ENCODE data around the gene FOXO3.
A peak's percentile ranks its signal among the peaks of the same experiment; 100 is the strongest.
"Not testable (repeated sequence)": the region's sequence is repeated elsewhere in the genome, so short reads cannot be mapped to it uniquely, and the experiment has no call there.

FOXO3 gene

DNA sequence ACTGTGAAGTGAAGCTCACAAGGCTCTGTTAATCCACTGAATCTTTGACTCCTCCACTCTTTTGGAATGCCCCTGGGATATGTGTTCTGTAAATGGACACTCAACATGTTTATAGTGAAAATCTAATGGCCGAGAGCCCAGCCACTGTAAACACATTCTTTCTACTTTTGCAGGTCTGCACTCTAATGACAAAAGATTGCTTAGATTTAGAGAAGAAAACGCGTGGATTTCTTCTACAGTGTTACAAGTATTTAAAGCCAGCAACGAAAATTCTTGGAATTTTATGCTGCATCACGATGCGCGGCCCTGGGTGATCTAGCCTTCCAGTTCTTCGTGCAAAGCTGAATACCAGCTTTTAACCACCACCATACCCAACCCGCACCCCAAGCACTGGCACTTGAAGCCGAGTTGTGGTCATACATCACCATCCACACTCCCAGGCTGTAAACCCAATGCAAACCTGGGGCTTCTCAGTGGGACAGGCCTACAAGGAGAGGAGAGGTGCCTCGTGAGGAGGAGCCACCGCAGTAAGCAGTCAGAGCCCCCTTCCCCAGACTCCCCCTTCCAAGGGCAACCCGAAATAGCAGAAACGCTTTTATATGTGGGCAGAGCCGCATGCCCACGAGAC lies 3.7 kb upstream of the FOXO3 start:
- TF ChIP-seq, protein P1, sequence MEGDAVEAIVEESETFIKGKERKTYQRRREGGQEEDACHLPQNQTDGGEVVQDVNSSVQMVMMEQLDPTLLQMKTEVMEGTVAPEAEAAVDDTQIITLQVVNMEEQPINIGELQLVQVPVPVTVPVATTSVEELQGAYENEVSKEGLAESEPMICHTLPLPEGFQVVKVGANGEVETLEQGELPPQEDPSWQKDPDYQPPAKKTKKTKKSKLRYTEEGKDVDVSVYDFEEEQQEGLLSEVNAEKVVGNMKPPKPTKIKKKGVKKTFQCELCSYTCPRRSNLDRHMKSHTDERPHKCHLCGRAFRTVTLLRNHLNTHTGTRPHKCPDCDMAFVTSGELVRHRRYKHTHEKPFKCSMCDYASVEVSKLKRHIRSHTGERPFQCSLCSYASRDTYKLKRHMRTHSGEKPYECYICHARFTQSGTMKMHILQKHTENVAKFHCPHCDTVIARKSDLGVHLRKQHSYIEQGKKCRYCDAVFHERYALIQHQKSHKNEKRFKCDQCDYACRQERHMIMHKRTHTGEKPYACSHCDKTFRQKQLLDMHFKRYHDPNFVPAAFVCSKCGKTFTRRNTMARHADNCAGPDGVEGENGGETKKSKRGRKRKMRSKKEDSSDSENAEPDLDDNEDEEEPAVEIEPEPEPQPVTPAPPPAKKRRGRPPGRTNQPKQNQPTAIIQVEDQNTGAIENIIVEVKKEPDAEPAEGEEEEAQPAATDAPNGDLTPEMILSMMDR (IDR thresholded peaks at IDR 0.05; ENCODE audit: insufficient read depth, low read depth, low read length, missing control alignments): no peak
- DNase-seq (ENCODE audit: low read depth): no peak
- peak overlapping the region; percentile 70 for H3K4me3 ChIP-seq (ENCODE audit: low read length)

DNA sequence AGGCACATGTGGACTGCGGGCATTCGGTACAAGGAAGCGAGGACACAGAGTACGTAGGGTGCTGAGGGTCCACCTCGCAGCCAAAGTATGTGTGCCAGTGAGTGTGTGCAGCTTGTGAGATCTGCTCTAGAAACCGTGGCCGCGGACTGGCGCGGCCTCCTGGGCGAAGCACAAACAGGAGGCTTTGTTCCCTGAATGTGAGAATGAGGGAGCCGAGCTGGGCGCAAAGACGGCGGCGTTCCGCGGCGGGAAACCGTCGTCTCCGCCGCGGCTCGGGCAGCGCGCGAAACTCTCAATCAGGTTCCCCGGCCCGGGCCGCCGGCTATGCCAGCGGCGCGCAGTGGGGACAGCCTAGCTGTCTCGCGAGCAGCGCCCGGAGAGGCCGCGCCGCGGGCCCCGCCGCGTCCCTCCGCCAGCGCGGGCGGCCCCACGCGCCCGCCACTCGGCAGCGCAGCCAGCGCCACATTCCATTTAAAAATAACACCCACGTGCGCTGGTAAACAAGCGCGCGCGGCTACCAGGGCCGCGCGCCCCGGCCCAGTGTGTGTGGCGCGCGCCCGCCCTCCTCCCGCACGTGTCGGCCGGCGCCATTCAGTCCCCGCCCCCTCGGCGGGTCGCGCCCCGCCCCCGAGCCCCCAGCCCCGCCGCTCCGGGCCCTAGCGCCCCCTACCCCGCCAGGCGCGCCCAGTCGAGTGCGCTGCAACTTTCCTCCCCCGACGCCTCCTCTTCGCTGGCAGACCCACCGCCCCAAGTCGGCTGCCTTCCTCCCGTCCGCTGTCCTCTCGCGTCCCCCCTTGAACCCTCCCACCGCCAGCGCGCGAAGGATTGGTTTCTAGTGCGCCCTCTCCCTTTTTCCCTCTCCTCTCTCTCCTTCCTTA lies 3.0 kb upstream of the FOXO3 start:
- H3K4me3 ChIP-seq (ENCODE audit: low read length): peak overlapping the region; percentile 70
- TF ChIP-seq, protein P1 (IDR thresholded peaks at IDR 0.05; ENCODE audit: insufficient read depth, low read depth, low read length, missing control alignments): no peak
- peak; percentile 76 for DNase-seq (ENCODE audit: low read depth)

DNA sequence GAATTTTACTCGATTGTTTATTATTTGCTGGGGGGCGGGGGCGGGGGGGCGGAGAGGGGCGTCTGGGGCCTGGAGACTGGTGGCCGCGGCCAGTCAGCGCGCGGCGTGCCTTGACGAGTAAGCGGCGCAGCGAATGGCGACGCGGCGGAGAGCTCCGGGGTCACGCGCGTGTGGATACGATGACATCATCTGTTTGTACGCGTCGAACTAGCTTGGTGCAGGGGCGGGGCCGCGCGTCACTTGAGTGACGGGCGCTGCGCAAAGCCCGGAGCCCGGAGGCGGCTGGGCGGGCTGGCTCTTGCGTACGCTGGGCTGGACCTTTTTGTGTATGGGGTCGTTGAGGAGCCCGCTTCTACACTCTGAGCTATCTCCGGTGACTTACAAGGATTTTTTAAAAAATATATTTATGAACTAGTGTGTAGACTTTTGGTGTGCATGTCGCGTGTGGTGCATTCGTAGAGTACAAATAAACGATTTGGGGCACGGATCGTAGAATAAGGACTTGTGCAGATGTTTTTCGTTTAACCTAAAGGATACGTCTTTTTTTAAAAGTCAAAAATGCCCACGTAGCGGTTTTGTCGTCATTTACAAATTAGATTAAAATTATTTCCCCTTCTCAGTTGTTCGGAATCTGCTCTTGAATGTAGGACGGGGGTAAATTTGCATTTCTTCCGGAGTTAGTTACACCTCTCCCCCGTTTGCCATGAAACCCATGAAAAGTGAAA lies 2.2 kb upstream of the FOXO3 start:
- TF ChIP-seq, protein P1 (IDR thresholded peaks at IDR 0.05; ENCODE audit: insufficient read depth, low read depth, low read length, missing control alignments): no peak
- DNase-seq (ENCODE audit: low read depth): peak; percentile 100
- peak overlapping the region; percentile 93 for H3K4me3 ChIP-seq (ENCODE audit: low read length)

DNA sequence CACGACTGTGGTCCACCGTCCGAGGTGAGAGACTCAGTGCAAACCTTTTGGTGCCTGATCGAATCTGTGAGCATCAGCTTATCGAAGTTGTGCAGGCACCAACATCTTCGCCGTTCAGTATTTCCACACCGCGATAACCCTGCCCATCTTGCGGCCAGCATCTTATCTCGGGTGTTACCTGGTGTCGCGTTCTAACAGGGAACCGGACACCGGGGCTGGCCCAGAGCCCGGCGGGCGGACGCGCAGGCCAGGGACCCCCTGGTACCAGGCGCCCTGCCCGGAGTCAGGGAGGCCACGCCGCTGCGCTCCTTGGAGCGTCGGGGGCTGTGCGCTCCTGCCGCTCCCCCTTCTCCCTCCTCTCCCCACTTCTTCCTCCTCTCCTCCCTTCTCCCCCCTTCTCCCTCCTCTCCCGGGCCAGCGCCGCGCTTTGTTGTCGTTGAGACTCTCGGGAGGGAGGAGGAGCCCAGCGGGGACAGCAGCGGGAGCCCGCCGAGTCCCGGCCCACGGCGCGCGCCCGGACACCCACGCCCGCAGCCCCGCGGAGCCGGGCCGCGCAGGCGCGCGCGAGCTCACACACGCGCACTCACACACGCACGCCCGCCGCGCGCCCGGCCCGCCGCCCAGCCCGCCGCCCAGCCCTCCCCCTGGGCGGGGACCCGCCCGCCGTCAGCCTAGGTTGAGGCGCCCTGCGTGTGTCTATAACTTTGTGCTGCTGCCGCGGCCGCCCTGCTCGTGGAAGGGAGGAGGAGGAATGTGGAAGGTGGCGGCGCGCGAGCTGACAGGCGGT lies 1.4 kb upstream of the FOXO3 start:
- H3K4me3 ChIP-seq (ENCODE audit: low read length): peak overlapping the region; percentile 93
- TF ChIP-seq, protein P1 (IDR thresholded peaks at IDR 0.05; ENCODE audit: insufficient read depth, low read depth, low read length, missing control alignments): no peak
- DNase-seq (ENCODE audit: low read depth): peak; percentile 91

DNA sequence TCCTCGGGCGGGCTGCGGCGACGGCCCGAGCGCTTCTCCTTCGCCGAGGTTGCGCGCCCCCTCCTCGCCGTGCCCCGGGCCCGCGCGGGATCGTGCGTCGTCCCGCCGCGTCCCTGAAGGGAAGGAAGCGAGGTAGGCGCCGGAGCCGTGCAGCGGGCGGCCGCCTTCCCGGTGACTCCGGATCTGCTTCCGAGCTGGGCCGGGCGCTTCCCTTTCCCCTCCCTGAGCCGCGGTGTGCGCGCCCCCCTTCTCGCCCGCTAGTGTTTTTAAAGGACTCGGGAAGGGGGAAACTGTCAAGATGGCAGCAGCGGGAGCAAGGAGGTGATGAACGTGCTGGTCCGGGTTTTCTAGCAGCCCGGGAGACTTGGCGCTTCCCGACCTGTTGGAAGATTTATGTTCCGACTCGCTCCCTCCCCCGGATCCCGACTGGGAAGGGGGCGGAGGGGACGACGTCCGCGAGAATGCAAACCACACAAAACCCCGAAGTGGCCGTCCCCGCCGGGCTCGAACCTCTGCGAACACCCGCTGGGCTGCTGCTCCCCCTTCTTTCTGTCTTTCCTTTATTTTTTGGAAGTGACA lies 744 bp upstream of the FOXO3 start:
- TF ChIP-seq, protein P1 (IDR thresholded peaks at IDR 0.05; ENCODE audit: insufficient read depth, low read depth, low read length, missing control alignments): no peak
- H3K4me3 ChIP-seq (ENCODE audit: low read length): peak overlapping the region; percentile 86
- DNase-seq (ENCODE audit: low read depth): peak; percentile 71

DNA sequence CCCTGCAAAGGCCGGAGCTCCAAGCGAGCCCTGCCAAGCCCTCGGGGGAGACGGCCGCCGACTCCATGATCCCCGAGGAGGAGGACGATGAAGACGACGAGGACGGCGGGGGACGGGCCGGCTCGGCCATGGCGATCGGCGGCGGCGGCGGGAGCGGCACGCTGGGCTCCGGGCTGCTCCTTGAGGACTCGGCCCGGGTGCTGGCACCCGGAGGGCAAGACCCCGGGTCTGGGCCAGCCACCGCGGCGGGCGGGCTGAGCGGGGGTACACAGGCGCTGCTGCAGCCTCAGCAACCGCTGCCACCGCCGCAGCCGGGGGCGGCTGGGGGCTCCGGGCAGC lies 561 bp downstream of the FOXO3 start:
- not testable (repeated sequence) for DNase-seq (ENCODE audit: low read depth)
- peak overlapping the region; percentile 89 for H3K4me3 ChIP-seq (ENCODE audit: low read length)
